WTC11 (cell line): Measurements from ENCODE around the gene MUC12. TPM values are rescaled to one million over a fixed set of nuclear protein-coding genes. Genes with fewer than 3 reads are reported as not detected.
"Not testable (repeated sequence)": the region's sequence is repeated elsewhere in the genome, so short reads cannot be mapped to it uniquely, and the experiment has no call there.

ENCODE experiments used
- ATAC-seq: fragments of 200-7000 bp; cut with Tn5 transposase; 2 replicates; pipeline ENCODE4 v1.10.0; 2021; ENCODE audit warnings: mild to moderate bottlenecking, moderate library complexity
- CTCF ChIA-PET: fragments of 300-600 bp; sonication (Branson Sonifier 250); formaldehyde crosslinking; loops from one replicate; lab custom pipeline; 2021; ENCODE audit warnings: antibody characterized with exemption; lab: Charles Lee
- POLR2A ChIA-PET: fragments of 350-600 bp; sonication (Branson Sonifier 250); formaldehyde crosslinking; loops from one replicate; lab custom pipeline; 2021; ENCODE audit warnings: antibody characterized with exemption; lab: Charles Lee
- DNase-seq: peaks from one replicate; pipeline ENCODE4 v3.0.0; 2021; ENCODE audit warnings: low spot score
- H3K27ac Mint-ChIP-seq: 2 replicates; pipeline ENCODE4 v1.8.0; 2021; ENCODE audit warnings: mixed read lengths
- H3K27me3 Mint-ChIP-seq: 2 replicates; pipeline ENCODE4 v1.8.0; 2021; ENCODE audit warnings: low read depth, mild to moderate bottlenecking, moderate library complexity, mixed read lengths
- H3K36me3 Mint-ChIP-seq: 2 replicates; pipeline ENCODE4 v1.8.0; 2021; ENCODE audit warnings: mixed read lengths
- H3K4me1 Mint-ChIP-seq: 2 replicates; pipeline ENCODE4 v1.8.0; 2022; ENCODE audit warnings: mixed read lengths
- H3K4me3 Mint-ChIP-seq: 2 replicates; pipeline ENCODE4 v1.8.0; 2021; ENCODE audit warnings: mild to moderate bottlenecking, moderate library complexity, mixed read lengths
- H3K9me3 Mint-ChIP-seq: 2 replicates; pipeline ENCODE4 v1.8.0; 2021; ENCODE audit warnings: mixed read lengths
- ATF1 ChIP-seq: sonication (generic); formaldehyde crosslinking; IDR thresholded peaks from 2 replicates; pipeline ENCODE4 v1.8.1; 2023; ENCODE audit warnings: mild to moderate bottlenecking, moderate library complexity, missing genetic modification reagents
- ELF4 ChIP-seq: sonication (generic); formaldehyde crosslinking; IDR thresholded peaks from 2 replicates; pipeline ENCODE4 v1.8.1; 2022; ENCODE audit warnings: low read depth, mild to moderate bottlenecking, moderate library complexity, missing genetic modification reagents
- GABPB1 ChIP-seq: sonication (generic); formaldehyde crosslinking; IDR thresholded peaks from 2 replicates; pipeline ENCODE4 v1.8.1; 2023; ENCODE audit warnings: mild to moderate bottlenecking, missing genetic modification reagents
- JUN ChIP-seq: sonication (generic); formaldehyde crosslinking; IDR thresholded peaks from 2 replicates; pipeline ENCODE4 v1.8.0; 2023; ENCODE audit warnings: mild to moderate bottlenecking, missing genetic modification reagents
- KAT7 ChIP-seq: sonication (generic); formaldehyde crosslinking; IDR thresholded peaks from 2 replicates; pipeline ENCODE4 v1.8.1; 2023; ENCODE audit warnings: missing genetic modification reagents, mild to moderate bottlenecking, borderline replicate concordance
- NFE2L1 ChIP-seq: sonication (generic); formaldehyde crosslinking; IDR thresholded peaks from 2 replicates; pipeline ENCODE4 v1.8.1; 2023; ENCODE audit warnings: missing genetic modification reagents
- NR3C1 ChIP-seq: sonication (generic); formaldehyde crosslinking; conservative IDR thresholded peaks from 2 replicates; pipeline ENCODE4 v1.8.1; 2023; ENCODE audit warnings: low read depth, mild to moderate bottlenecking, missing genetic modification reagents
- SMAD3 ChIP-seq: sonication (generic); formaldehyde crosslinking; IDR thresholded peaks from 2 replicates; pipeline ENCODE4 v1.8.0; 2022; ENCODE audit warnings: missing genetic modification reagents, mild to moderate bottlenecking, borderline replicate concordance
- SP1 ChIP-seq: sonication (generic); formaldehyde crosslinking; conservative IDR thresholded peaks from 2 replicates; pipeline ENCODE4 v1.8.1; 2022; ENCODE audit warnings: missing genetic modification reagents
- TEAD1 ChIP-seq: sonication (generic); formaldehyde crosslinking; IDR thresholded peaks from 2 replicates; pipeline ENCODE4 v1.8.0; 2022; ENCODE audit warnings: mild to moderate bottlenecking, missing genetic modification reagents
- ZNF416 ChIP-seq: fragments of 250-450 bp; sonication (Bioruptor Pico); IDR thresholded peaks from 2 replicates; pipeline ENCODE4 v1.9.0; 2021; ENCODE audit warnings: mild to moderate bottlenecking, inconsistent platforms
- ZNF671 ChIP-seq: fragments of 250-450 bp; sonication (Bioruptor Pico); IDR thresholded peaks from 2 replicates; pipeline ENCODE4 v1.8.0; 2021; ENCODE audit warnings: mild to moderate bottlenecking
- total RNA-seq: library from RNA; stranded (reverse); gene quantifications from 3 replicates; pipeline ENCODE4 v1.2.3, GENCODE V29; 2021
- TF ChIP-seq, protein P1 (sequence below): fragments of 250-450 bp; sonication (Bioruptor Pico); conservative IDR thresholded peaks from 2 replicates; pipeline ENCODE4 v1.9.0; 2021; ENCODE audit warnings: mild to moderate bottlenecking
- TF ChIP-seq, protein P2 (sequence below): fragments of 250-450 bp; sonication (Bioruptor Pico); IDR thresholded peaks from 2 replicates; pipeline ENCODE4 v1.9.0; 2021; ENCODE audit warnings: moderate library complexity, mild to moderate bottlenecking, inconsistent platforms, borderline replicate concordance
- TF ChIP-seq, protein P3 (sequence below): sonication (generic); formaldehyde crosslinking; IDR thresholded peaks from 2 replicates; pipeline ENCODE4 v1.8.0; 2022; ENCODE audit warnings: mild to moderate bottlenecking, missing genetic modification reagents
- TF ChIP-seq, protein P4 (sequence below): sonication (generic); formaldehyde crosslinking; IDR thresholded peaks from 2 replicates; pipeline ENCODE4 v1.8.1; 2022; ENCODE audit warnings: low read depth, mild to moderate bottlenecking, moderate library complexity, missing genetic modification reagents, borderline replicate concordance
- TF ChIP-seq, protein P5 (sequence below): sonication (generic); formaldehyde crosslinking; IDR thresholded peaks from 2 replicates; pipeline ENCODE4 v1.8.1; 2023; ENCODE audit warnings: mild to moderate bottlenecking, missing genetic modification reagents
- TF ChIP-seq, protein P6 (sequence below): sonication (generic); formaldehyde crosslinking; IDR thresholded peaks from 2 replicates; pipeline ENCODE4 v1.8.0; 2023; ENCODE audit warnings: missing genetic modification reagents
- TF ChIP-seq, protein P7 (sequence below): sonication (generic); formaldehyde crosslinking; IDR thresholded peaks from 2 replicates; pipeline ENCODE4 v1.8.1; 2023; ENCODE audit warnings: mild to moderate bottlenecking, missing genetic modification reagents

The MUC12 gene
- total RNA-seq, 1 experiment from 2014 or later: 5.7 TPM

DNA sequence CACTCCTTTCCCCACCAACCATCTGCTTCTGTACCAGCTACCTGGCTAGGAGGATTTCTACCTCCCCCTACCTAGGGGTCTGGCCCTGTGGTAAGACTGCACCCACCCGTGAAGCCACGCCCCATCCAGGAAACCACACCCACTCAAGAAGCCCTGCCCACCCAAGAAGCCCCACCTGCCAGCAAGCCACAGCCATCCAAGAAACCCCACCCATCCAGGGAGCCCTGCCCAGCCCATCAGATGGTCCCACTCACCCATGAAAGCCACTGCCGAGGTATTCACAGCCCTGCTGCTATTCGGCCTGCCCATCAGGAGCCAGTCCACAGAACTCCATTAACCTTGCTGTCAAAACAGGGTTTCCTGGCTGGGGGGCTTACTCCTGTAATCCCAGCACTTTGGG is 35.6 kb upstream of the MUC12 start:
- peaks cover 31% of the 10 kb centered on the region for H3K9me3 Mint-ChIP-seq
- H3K4me1 Mint-ChIP-seq: peaks cover 22% of the 10 kb centered on the region
- ChIA-PET POLR2A (no interaction called here), CTCF (interaction anchor here (0.8 to 1.0 kb wide), 2 partner anchors 17 to 32 kb away, joined by 3 read pairs; no protein-coding TSS in a partner anchor)
- peaks cover 40% of the 10 kb centered on the region for H3K36me3 Mint-ChIP-seq
- no peaks in the 10 kb centered on the region; the same call in none of the 2 replicates for H3K27me3 Mint-ChIP-seq
- ATAC-seq (peak; percentile 85), DNase-seq (peak; percentile 54)
- TF ChIP-seq TEAD1: no peak
- TF ChIP-seq ZNF671 (CRISPR knock-in tag): no peak
- TF ChIP-seq, protein P1, sequence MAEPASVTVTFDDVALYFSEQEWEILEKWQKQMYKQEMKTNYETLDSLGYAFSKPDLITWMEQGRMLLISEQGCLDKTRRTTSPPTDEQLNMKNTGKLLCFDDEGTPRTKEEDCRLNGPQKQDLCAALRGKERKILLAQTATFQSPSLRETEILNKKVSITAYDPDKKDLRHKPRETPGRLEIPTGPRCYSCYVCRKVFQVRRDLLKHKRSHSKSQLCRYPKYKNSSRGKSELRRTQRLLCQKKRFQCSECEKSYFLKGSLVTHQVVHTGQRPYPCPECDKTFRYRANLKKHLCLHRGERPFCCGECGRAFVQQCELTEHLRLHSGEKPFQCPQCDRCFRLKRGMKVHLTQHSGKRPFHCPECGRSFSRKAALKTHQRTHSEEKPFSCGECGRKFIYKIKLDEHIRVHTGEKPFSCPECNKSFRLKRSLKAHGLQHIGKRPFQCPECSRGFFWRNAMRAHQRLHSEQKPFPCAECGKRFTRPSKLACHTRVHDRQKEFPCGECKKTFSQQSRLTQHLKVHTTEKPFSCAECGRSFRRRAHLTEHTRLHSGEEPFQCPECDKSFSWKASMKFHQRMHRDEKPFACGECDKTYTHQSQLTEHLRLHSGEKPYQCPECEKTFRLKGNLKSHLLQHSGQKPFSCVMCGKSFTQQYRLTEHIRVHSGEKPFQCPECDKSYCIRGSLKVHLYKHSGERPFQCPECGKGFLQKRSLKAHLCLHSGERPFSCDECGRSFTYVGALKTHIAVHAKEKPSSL (CRISPR knock-in tag): no peak
- TF ChIP-seq, protein P2, sequence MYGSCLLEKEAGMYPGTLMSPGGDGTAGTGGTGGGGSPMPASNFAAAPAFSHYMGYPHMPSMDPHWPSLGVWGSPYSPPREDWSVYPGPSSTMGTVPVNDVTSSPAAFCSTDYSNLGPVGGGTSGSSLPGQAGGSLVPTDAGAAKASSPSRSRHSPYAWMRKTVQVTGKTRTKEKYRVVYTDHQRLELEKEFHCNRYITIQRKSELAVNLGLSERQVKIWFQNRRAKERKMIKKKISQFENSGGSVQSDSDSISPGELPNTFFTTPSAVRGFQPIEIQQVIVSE (CRISPR knock-in tag): no peak
- TF ChIP-seq, protein P3, sequence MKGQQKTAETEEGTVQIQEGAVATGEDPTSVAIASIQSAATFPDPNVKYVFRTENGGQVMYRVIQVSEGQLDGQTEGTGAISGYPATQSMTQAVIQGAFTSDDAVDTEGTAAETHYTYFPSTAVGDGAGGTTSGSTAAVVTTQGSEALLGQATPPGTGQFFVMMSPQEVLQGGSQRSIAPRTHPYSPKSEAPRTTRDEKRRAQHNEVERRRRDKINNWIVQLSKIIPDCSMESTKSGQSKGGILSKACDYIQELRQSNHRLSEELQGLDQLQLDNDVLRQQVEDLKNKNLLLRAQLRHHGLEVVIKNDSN (CRISPR knock-in tag): no peak
- TF ChIP-seq, protein P4, sequence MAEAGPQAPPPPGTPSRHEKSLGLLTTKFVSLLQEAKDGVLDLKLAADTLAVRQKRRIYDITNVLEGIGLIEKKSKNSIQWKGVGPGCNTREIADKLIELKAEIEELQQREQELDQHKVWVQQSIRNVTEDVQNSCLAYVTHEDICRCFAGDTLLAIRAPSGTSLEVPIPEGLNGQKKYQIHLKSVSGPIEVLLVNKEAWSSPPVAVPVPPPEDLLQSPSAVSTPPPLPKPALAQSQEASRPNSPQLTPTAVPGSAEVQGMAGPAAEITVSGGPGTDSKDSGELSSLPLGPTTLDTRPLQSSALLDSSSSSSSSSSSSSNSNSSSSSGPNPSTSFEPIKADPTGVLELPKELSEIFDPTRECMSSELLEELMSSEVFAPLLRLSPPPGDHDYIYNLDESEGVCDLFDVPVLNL (CRISPR knock-in tag): no peak
- 0 out of 2 replicates have a peak, but pooled peaks have one; percentile 26 for TF ChIP-seq SP1
- no peak overlapping the region for H3K27ac Mint-ChIP-seq
- H3K4me3 Mint-ChIP-seq: no peak overlapping the region

DNA sequence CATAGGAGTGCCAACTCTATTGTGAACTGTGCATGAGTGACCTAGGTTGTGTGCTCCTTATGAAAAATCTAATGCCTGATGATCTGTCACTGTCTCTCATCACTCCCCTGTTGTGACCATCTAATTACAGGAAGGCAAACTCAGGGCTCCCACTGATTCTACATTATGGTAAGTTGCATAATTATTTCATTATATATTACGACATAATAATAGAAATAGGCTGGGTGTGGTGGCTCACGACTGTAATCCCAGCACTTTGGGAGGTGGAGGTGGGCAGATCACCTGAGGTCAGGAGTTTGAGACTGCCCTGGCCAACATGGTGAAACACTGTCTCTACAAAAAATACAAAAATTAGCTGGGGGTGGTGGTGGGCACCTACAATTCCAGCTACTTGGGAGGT is 34.0 kb upstream of the MUC12 start:
- CTCF ChIA-PET: interaction anchor here (0.6 kb wide), 1 partner anchor 142 kb away, joined by 3 read pairs; no protein-coding TSS in a partner anchor
- POLR2A ChIA-PET, DNase-seq, H3K27ac Mint-ChIP-seq, H3K4me1 Mint-ChIP-seq, H3K4me3 Mint-ChIP-seq, ATAC-seq, H3K27me3 Mint-ChIP-seq: not testable (repeated sequence)
- Mint-ChIP-seq H3K36me3 (peaks cover 51% of the 10 kb centered on the region), H3K9me3 (peaks cover 38% of the 10 kb centered on the region)

DNA sequence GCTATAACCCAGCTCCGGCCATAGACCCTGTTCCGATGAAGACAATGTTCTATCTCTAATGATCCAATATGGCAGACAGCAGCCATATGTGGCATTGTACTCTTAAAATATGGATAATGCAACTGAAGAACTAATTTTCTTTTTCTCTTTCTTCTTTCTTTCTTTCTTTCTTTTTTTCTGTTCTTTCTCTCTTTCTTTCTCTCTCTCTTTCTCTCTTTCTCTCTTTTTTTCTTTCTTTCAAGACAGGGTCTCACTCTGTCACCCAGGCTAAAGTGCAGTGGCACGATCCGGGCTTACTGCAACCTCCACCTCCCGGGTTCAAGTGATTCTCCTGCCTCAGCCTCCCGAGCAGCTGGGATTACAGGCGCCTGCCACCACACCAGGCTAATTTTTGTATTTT is 33.2 kb upstream of the MUC12 start:
- POLR2A ChIA-PET, H3K27ac Mint-ChIP-seq, CTCF ChIA-PET, DNase-seq, H3K4me3 Mint-ChIP-seq, H3K27me3 Mint-ChIP-seq, H3K4me1 Mint-ChIP-seq, ATAC-seq: not testable (repeated sequence)
- peaks cover 48% of the 10 kb centered on the region for H3K36me3 Mint-ChIP-seq
- H3K9me3 Mint-ChIP-seq: peaks cover 35% of the 10 kb centered on the region

DNA sequence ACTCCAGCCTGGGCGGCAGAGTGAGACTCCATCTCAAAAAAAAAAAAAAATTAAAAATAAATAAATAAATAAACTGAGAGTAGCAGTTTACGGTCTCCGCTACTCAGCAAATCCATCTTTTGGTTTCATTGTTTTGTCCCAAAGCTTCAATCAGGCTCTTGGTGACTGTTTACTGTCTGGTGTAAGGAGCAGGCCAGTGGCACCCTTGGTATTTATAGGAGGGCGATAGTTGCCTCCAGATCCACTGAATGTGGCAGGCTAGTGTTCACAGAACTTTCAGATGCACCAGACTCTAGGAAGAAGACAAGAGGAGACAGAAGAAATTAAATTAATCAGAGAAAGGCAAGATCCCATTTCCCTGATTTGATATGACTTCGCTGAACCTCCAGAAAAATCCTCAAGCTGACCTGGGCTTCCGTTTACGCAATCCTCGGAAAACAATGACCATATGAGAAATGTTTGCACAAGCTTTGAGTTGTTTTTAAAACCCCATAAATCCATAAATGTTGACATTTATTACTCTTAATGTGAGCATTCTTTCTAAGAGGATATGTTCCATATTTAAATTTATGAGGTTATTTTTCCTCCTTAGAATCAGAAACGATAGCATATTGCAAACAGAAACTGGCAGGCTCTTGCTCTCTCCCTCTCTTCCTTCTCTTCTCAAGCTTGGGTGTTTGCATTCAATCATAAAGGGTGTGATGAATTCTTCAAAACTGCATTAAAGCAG is 27.2 kb upstream of the MUC12 start:
- Mint-ChIP-seq H3K36me3 (peaks cover 27% of the 10 kb centered on the region), H3K27me3 (peaks cover 3% of the 10 kb centered on the region; the same call in 1 of the 2 replicates), H3K27ac (peak overlapping the region; percentile 76; the same call in 1 of the 2 replicates), H3K9me3 (peaks cover 21% of the 10 kb centered on the region), H3K4me1 (peaks cover 38% of the 10 kb centered on the region), H3K4me3 (no peak overlapping the region)
- no peak for DNase-seq
- POLR2A ChIA-PET: no interaction called here
- CTCF ChIA-PET: interaction anchor here (0.5 to 2.0 kb wide), 2 partner anchors 9 to 137 kb away, joined by 3 to 8 read pairs; no protein-coding TSS in a partner anchor
- ATAC-seq: no peak
- TF ChIP-seq, protein P5, sequence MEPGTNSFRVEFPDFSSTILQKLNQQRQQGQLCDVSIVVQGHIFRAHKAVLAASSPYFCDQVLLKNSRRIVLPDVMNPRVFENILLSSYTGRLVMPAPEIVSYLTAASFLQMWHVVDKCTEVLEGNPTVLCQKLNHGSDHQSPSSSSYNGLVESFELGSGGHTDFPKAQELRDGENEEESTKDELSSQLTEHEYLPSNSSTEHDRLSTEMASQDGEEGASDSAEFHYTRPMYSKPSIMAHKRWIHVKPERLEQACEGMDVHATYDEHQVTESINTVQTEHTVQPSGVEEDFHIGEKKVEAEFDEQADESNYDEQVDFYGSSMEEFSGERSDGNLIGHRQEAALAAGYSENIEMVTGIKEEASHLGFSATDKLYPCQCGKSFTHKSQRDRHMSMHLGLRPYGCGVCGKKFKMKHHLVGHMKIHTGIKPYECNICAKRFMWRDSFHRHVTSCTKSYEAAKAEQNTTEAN (CRISPR knock-in tag): no peak
- TF ChIP-seq, protein P6, sequence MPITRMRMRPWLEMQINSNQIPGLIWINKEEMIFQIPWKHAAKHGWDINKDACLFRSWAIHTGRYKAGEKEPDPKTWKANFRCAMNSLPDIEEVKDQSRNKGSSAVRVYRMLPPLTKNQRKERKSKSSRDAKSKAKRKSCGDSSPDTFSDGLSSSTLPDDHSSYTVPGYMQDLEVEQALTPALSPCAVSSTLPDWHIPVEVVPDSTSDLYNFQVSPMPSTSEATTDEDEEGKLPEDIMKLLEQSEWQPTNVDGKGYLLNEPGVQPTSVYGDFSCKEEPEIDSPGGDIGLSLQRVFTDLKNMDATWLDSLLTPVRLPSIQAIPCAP (CRISPR knock-in tag): no peak
- TF ChIP-seq NR3C1 (CRISPR knock-in tag) (no peak), ELF4 (CRISPR knock-in tag) (no peak), GABPB1 (CRISPR knock-in tag) (no peak), ZNF416 (CRISPR knock-in tag) (no peak), KAT7 (CRISPR knock-in tag) (no peak), SMAD3 (CRISPR knock-in tag) (no peak), ATF1 (no peak), NFE2L1 (CRISPR knock-in tag) (no peak), JUN (CRISPR knock-in tag) (no peak)
- TF ChIP-seq, protein P7, sequence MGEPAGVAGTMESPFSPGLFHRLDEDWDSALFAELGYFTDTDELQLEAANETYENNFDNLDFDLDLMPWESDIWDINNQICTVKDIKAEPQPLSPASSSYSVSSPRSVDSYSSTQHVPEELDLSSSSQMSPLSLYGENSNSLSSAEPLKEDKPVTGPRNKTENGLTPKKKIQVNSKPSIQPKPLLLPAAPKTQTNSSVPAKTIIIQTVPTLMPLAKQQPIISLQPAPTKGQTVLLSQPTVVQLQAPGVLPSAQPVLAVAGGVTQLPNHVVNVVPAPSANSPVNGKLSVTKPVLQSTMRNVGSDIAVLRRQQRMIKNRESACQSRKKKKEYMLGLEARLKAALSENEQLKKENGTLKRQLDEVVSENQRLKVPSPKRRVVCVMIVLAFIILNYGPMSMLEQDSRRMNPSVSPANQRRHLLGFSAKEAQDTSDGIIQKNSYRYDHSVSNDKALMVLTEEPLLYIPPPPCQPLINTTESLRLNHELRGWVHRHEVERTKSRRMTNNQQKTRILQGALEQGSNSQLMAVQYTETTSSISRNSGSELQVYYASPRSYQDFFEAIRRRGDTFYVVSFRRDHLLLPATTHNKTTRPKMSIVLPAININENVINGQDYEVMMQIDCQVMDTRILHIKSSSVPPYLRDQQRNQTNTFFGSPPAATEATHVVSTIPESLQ (CRISPR knock-in tag): no peak
